ENCODE results near the gene TPO. TPM values are rescaled to one million over a fixed set of nuclear protein-coding genes. Genes with fewer than 3 reads are reported as not detected.

Gene TPO
- total RNA-seq, 1 donor from 2014 or later = not detected

DNA sequence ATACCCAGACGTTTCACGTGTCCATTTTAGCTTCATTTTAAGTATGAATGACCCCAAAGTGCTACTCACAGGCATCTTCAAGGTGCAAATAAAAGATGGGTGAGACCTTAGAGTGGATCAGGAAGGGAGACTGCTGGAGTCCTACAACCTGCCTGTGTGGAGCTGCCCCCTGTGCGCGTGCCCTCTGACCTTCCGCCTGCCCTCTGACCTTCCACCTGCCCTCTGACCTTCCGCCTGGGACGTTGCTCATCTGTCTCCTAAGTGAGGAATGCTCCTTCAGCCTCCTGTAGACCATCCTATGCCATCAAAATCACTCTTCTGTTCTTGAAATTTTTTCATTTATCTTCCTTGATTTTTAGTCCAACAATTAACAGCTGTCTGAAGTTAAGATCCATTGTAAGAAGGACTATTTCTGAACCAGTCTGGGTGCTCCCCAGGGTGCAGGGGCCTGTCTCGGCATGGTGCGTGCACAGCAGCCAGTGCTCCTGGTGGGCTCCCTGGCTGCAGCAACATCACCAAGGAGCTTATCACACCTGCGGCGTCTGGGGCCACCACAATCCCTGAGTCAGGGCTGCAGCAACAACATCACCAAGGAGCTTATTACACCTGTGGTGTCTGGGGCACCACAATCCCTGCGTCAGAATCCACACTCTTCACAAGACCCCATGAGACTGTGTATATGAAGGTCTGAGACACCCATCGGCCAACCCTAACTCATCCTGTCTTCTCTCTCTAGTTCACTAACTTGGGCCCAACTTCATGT, 86.0 kb downstream of the TPO start:
- FAIRE-seq = no peak
- TF ChIP-seq, protein P1, sequence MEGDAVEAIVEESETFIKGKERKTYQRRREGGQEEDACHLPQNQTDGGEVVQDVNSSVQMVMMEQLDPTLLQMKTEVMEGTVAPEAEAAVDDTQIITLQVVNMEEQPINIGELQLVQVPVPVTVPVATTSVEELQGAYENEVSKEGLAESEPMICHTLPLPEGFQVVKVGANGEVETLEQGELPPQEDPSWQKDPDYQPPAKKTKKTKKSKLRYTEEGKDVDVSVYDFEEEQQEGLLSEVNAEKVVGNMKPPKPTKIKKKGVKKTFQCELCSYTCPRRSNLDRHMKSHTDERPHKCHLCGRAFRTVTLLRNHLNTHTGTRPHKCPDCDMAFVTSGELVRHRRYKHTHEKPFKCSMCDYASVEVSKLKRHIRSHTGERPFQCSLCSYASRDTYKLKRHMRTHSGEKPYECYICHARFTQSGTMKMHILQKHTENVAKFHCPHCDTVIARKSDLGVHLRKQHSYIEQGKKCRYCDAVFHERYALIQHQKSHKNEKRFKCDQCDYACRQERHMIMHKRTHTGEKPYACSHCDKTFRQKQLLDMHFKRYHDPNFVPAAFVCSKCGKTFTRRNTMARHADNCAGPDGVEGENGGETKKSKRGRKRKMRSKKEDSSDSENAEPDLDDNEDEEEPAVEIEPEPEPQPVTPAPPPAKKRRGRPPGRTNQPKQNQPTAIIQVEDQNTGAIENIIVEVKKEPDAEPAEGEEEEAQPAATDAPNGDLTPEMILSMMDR (IDR thresholded peaks at IDR 0.05; ENCODE audit: insufficient read depth, low read length, severe bottlenecking) = no peak
- Histone ChIP-seq H3K4me3 (ENCODE audit: low read depth, low read length) (no peak overlapping the region), H3K36me3 (ENCODE audit: control insufficient read depth, insufficient read depth, low read length) (no peaks in the 10 kb centered on the region), H3K27me3 (ENCODE audit: control insufficient read depth, insufficient read depth, low read length) (no peaks in the 10 kb centered on the region)
- no peak for DNase-seq (ENCODE audit: low read depth)

- DNase-seq (ENCODE audit: low read depth) = no peak
- FAIRE-seq = no peak
- Histone ChIP-seq H3K27me3 (ENCODE audit: control insufficient read depth, insufficient read depth, low read length) (no peaks in the 10 kb centered on the region), H3K4me3 (ENCODE audit: low read depth, low read length) (no peak overlapping the region), H3K36me3 (ENCODE audit: control insufficient read depth, insufficient read depth, low read length) (no peaks in the 10 kb centered on the region)
- TF ChIP-seq, protein P1 (IDR thresholded peaks at IDR 0.05; ENCODE audit: insufficient read depth, low read length, severe bottlenecking) = no peak
These were observed 88.0 kb downstream of the TPO start for GRCh38 chr2:1501038-1501851.

- TF ChIP-seq, protein P1 (IDR thresholded peaks at IDR 0.05; ENCODE audit: insufficient read depth, low read length, severe bottlenecking) = no peak
- H3K36me3 ChIP-seq (ENCODE audit: control insufficient read depth, insufficient read depth, low read length) = no peaks in the 10 kb centered on the region
- FAIRE-seq (peak; percentile 70), DNase-seq (ENCODE audit: low read depth) (no peak)
- no peak overlapping the region for H3K4me3 ChIP-seq (ENCODE audit: low read depth, low read length)
- H3K27me3 ChIP-seq (ENCODE audit: control insufficient read depth, insufficient read depth, low read length) = no peaks in the 10 kb centered on the region
These were observed 88.7 kb downstream of the TPO start for GRCh38 chr2:1501991-1502390.

DNA sequence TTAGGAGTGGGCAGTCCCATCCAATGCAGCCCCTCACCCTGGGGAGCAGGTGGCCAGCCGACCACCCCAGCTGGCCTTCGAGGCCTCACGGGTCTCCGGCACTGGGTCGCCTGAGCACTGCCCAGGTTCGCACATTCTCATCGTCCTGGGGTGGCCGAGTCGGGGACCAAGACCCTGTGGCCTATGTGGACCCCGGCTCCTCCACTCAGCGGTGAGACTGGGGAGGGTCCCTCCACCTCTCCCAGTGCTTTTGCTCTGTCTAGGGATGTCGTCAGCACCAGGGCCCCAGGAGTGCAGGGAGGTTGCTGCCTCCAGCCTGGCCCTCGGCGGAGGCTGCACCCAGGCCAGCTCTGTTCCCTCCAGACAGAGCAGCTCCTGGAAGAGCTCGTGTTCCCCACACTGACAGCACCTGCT, 89.6 kb downstream of the TPO start:
- Histone ChIP-seq H3K4me3 (ENCODE audit: low read depth, low read length) (no peak overlapping the region), H3K36me3 (ENCODE audit: control insufficient read depth, insufficient read depth, low read length) (no peaks in the 10 kb centered on the region), H3K27me3 (ENCODE audit: control insufficient read depth, insufficient read depth, low read length) (no peaks in the 10 kb centered on the region)
- TF ChIP-seq, protein P1 (IDR thresholded peaks at IDR 0.05; ENCODE audit: insufficient read depth, low read length, severe bottlenecking) = no peak
- no peak for DNase-seq (ENCODE audit: low read depth)
- no peak for FAIRE-seq

- Histone ChIP-seq H3K4me3 (ENCODE audit: low read depth, low read length) (no peak overlapping the region), H3K36me3 (ENCODE audit: control insufficient read depth, insufficient read depth, low read length) (no peaks in the 10 kb centered on the region), H3K27me3 (ENCODE audit: control insufficient read depth, insufficient read depth, low read length) (no peaks in the 10 kb centered on the region)
- no peak for FAIRE-seq
- DNase-seq (ENCODE audit: low read depth) = no peak
- TF ChIP-seq, protein P1 (IDR thresholded peaks at IDR 0.05; ENCODE audit: insufficient read depth, low read length, severe bottlenecking) = no peak
These were observed 90.4 kb downstream of the TPO start for GRCh38 chr2:1503471-1504310.

Data from bronchial epithelial cell (primary cell).